Muscle of arm (tissue), 14 donors: ENCODE measurements around the gene RHOG. TPM values are rescaled to one million over a fixed set of nuclear protein-coding genes. Genes with fewer than 3 reads are reported as not detected.

Experiments
- DNase-seq: peaks from one replicate; pipeline ENCODE4 v3.0.0-alpha.2; 2013
- long read RNA-seq, 11 donors: transcript quantifications; one replicate each; lab custom pipeline, GENCODE V29; 2026
- polyA plus RNA-seq, 12 donors: library from polyadenylated mRNA; unstranded; fragments of 120-200 nt; gene quantifications; one replicate each; pipeline ENCODE4 v1.2.1, GENCODE V29; 2013; ENCODE audit not compliant: insufficient read length in 12 of 12

Gene RHOG
- 10 to 100 TPM in 11 of 12 donors, not detected in 1; 17.9 to 40.1 (median 25.4) TPM for polyA plus RNA-seq
- long read RNA-seq, donor 1, transcript RHOG-201 (2 exons, 1,319 nt), result major isoform, 21 of 22 reads
- long read RNA-seq, donor 1, partial matches to known transcripts, result 0 of 22 reads
- long read RNA-seq, donor 1, other reads (novel, unspliced or antisense), result 0 of 22 reads
- long read RNA-seq, donor 2, transcript RHOG-201 (2 exons, 1,319 nt), result major isoform, 12 of 12 reads
- long read RNA-seq, donor 2, partial matches to known transcripts, result 0 of 12 reads
- long read RNA-seq, donor 2, other reads (novel, unspliced or antisense), result 0 of 12 reads
- long read RNA-seq, donor 3, transcript RHOG-201 (2 exons, 1,319 nt), result major isoform, 5 of 5 reads
- long read RNA-seq, donor 3, partial matches to known transcripts, result 0 of 5 reads
- long read RNA-seq, donor 3, other reads (novel, unspliced or antisense), result 0 of 5 reads
- long read RNA-seq, donor 4, transcript RHOG-201 (2 exons, 1,319 nt), result major isoform, 5 of 5 reads
- long read RNA-seq, donor 4, partial matches to known transcripts, result 0 of 5 reads
- long read RNA-seq, donor 4, other reads (novel, unspliced or antisense), result 0 of 5 reads
- long read RNA-seq, donor 5, result 0 reads
- long read RNA-seq, donor 6, transcript RHOG-201 (2 exons, 1,319 nt), result major isoform, 10 of 10 reads
- long read RNA-seq, donor 6, partial matches to known transcripts, result 0 of 10 reads
- long read RNA-seq, donor 6, other reads (novel, unspliced or antisense), result 0 of 10 reads
- long read RNA-seq, donor 7, partial matches to known transcripts, result 0 of 2 reads
- long read RNA-seq, donor 7, other reads (novel, unspliced or antisense), result 0 of 2 reads
- long read RNA-seq, donor 8, transcript RHOG-201 (2 exons, 1,319 nt), result major isoform, 8 of 8 reads
- long read RNA-seq, donor 8, partial matches to known transcripts, result 0 of 8 reads
- long read RNA-seq, donor 8, other reads (novel, unspliced or antisense), result 0 of 8 reads
- long read RNA-seq, donor 9, transcript RHOG-201 (2 exons, 1,319 nt), result major isoform, 9 of 9 reads
- long read RNA-seq, donor 9, partial matches to known transcripts, result 0 of 9 reads
- long read RNA-seq, donor 9, other reads (novel, unspliced or antisense), result 0 of 9 reads
- long read RNA-seq, donor 10, transcript RHOG-201 (2 exons, 1,319 nt), result major isoform, 11 of 19 reads
- long read RNA-seq, donor 10, partial matches to known transcripts, result 8 of 19 reads
- long read RNA-seq, donor 10, other reads (novel, unspliced or antisense), result 0 of 19 reads
- long read RNA-seq, donor 11, transcript RHOG-201 (2 exons, 1,319 nt), result major isoform, 15 of 15 reads
- long read RNA-seq, donor 11, partial matches to known transcripts, result 0 of 15 reads
- long read RNA-seq, donor 11, other reads (novel, unspliced or antisense), result 0 of 15 reads

GRCh38 chr11:3840870-3841425, at the start of gene RHOG:
TSS of gene RHOG (minus strand) at chr11:3840959. CDS start at chr11:3828138, 12,821 bp downstream.
- peak; percentile 85 for DNase-seq

DNA sequence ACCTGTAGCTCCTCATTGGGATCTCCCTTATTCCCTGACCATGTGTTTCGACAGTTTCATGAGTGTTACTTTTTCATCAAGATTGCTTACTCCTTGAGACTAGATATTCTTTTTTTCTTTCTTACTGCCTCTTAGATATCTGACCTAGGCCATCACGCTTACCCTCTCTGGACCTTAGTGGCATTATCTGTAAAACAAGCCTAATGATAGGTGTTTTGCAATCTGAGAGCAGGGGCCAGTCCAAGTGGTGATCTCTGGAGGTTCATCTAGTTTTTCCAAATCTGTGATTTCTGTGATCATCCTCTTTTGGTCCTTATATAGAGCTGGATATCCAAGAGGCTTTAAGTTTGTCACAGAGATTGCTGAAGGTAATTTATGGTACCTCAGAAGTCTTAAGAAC, 49.3 kb upstream of the RHOG start:
- DNase-seq, result no peak

DNA sequence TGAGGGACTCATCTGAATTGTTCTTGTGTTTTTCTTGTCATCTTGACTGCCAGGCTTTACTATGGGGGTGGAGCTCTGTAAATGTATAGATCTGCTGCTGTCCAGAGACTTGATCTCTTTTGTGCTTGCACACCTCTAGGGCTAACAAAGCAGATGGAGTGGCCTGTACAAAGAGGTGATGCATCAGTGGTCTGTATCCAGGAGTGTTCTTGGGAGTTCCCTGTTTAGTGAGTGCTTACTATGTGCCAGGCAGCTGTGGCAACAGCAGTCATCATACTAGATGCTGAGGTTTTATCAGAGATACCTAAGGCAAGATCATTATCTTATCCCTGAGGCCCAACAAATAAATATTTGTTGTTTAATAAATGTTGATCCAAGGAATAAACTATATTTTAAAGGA, 48.1 kb upstream of the RHOG start:
- DNase-seq, result no peak

GRCh38 chr11:3886985-3887384, 46.2 kb upstream of the RHOG start:
- no peak for DNase-seq

DNA sequence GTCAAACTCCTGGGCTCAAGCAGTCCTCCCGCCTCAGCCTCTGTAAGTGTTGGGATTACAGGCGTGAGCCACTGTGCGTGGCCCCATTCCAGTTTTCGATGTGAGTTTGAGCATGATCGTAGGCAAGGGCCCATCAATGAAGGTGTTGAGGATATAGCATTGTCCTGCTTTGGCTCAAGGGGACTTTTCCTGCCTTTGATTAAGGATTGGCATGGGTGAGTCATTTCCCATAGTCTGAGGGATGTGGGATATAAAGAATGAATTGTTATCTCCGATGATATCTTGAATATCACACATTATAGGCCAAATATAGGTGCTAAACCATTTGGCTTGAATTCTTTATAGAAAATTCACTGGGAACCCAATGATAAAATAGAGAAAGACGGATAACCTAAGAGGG, 45.1 kb upstream of the RHOG start:
- DNase-seq, result no peak

- DNase-seq, result no peak
Measured at GRCh38 chr11:3882655-3883054, 41.9 kb upstream of the RHOG start.

DNA sequence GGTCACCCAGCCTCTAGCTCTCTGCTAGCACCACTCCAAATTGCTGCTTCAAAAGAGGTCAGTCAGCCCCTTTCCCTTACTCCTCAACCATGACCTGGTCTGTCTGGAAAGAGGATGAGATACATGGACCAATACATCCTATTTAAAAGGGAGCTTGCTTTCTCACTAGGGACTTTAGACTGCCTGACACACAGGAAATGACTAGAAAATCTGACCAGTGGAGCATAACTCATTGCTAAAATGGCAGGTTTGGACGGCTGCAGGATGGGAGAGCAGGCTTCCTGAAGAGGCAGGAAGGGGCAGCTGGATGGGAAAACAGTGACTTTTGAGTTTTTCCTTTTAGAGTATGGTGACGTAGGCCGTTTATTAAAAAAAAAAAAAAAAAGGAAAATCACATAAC, 40.0 kb upstream of the RHOG start:
- DNase-seq, result no peak

- DNase-seq, result no peak
Measured at GRCh38 chr11:3879967-3880542, 39.3 kb upstream of the RHOG start.

DNA sequence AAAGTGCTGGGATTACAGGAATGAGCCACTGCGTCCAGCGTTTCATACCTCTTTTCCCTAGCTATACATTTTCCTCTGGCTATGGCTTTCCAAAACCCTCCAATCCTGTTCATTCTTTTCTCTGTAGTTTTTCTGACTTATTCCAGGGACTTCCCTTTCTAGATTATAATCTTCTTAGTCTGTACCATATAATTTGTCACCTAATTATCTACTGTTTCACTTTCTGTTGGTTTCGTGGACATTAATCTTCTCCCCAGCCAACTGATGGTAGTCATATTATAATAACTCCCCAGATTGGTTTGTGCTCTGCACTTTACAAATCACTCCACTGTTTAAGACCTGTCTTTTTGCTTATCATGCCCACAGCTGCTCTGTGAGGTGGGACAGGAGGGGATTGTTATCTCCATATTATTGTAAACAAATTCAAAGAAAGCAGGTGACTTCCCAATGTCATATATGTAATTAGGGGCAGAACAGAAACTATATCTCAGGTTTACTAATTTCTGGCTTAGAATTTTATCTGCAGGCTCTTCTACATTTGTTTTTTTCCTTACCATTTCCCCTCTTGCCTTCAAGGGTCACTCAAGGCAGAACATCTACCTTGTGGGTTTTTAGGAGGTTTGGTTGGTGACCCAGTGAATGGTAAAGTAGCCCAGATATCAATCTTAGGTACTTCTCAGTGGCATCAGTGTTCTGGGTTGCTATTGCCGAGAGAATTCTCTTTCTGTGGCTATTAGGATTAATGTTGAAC, 38.6 kb upstream of the RHOG start:
- no peak for DNase-seq

DNA sequence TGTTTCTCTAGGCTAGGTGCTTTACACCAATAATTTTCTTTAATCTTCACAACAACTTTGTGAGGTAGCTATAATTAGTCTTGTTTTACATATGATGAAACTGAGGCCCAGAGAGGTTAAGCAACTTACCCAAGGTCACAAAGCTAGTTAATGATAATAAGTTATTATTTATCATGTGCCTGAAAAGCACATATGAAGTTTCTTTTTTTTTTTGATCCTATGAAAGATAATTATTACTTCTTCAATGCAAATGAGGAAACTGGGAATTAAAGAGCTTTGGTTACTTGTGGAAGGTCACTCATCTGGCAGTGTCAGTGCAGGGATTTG, 37.5 kb upstream of the RHOG start:
- no peak for DNase-seq

DNA sequence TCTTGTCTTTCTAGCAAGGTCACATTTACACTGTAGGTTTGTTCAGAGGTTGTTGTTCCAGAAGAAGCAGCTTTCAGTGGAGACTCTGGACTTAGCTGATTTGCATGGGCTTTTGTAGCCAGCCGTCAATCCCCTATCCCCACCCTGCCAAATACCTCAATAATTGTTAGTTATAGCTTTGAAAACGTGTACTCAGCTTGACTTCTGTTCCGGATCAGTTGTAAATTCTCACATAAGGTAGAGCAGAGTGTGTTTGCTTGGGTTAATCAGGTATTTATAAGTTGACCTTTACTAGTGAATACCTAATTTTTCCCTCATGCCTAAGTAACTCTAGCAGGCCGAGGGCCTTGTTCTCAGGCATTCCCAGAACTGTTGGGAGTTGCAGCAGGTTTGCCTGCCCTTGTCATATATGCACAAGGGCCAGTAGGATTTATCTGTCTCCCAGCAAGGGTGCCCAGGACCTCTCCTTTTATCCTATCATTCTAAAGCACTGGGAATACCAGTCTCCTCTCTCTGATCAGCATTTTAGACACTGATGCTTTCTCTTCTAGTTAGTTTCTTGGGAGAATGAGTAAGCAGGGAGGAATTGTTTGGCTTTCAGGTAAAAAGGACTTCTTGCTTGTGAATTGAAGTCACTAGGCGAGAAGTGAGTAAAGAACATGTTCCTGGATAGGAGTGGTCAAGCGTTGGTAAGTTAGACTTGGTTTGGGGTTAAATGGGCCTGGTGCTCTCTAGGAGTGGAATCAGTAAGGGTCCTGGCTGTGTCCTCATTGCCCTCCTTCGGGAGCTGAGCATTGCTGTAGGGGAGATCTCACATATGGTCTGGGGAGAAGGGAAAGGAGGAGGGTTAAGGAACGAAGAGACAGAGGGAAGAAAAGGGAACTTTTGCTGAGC, 36.9 kb upstream of the RHOG start:
- DNase-seq, result no peak

GRCh38 chr11:3876613-3877012, 35.9 kb upstream of the RHOG start:
- DNase-seq, result no peak

- DNase-seq, result no peak
Measured at GRCh38 chr11:3873712-3874349, 33.1 kb upstream of the RHOG start.

DNA sequence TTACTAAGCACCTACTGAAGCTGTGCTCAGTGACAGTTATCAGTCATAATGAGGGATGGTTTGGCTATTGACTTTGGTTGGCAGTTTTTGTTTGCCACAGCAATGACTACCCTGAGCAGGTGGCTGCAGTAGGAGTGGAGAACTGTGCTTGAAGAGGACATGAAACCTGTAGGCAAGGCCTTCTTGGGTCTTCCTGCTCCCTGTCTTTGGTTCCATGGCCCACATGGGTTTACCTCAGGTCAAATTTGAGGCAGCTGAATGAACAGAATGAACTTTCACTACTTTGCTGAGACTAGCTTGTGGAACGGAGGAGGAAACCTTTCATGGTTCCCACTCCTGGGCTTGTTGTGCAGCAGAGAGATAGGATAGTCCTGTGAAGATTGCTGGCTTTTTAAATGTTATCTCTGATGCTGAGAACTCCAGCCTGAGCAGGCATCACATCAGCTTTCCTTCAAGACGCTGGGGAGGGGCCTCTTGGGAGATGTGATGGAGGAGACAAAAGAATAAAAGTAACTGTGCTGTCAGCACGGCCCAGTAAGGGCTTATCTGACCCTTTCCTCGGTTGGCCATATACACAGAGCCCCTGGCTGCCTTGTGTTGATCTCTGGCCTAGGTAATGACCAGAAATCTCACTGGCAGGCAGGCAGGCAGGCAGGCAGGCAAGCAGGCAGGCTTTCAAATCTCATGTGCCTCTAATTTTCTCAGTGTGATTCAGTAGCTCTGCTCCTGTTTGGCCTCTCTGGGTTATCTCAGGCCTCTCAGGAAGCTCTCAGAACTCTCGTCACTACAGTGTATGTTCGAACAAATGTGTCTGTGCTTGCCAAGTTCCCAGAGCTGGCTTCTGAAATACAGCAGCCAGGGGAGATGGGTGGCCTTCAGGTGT, 26.7 kb upstream of the RHOG start:
- DNase-seq, result no peak

DNA sequence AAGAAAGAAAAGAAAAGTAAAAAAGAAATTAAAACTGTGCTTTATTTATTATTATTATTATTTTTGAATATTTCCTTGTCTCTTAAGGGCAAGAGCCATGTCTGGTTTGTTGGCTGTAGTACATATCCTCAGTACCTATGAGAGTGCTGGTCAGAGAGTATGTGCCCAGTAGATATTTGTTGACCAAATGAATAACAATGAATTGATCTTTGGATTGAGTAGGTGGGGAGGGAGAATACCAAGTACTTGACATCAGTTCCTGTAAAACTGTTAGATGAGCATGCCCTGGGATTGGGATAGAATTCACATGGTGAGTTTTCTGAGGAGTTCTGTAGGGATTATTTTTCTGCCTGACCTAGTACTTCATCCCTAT, 26.1 kb upstream of the RHOG start:
- no peak for DNase-seq

DNA sequence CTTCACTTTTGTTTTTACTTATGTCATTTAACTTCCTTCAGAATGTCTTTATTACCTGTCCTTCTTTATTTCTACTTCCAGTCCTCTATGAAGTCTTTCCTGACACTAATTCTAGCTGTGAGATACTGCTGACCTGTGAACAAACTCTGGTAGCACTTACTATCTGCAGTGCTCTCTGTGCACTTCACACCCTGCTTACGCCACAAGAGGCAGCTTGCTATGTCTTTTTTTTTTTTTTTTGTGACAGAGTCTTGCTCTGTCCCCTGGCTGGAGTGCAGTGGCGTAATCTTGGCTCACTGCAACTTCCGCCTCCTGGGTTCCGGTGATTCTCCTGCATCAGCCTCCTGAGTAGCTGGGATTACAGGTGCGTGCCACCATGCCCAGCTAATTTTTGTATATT, 25.4 kb upstream of the RHOG start:
- no peak for DNase-seq

DNA sequence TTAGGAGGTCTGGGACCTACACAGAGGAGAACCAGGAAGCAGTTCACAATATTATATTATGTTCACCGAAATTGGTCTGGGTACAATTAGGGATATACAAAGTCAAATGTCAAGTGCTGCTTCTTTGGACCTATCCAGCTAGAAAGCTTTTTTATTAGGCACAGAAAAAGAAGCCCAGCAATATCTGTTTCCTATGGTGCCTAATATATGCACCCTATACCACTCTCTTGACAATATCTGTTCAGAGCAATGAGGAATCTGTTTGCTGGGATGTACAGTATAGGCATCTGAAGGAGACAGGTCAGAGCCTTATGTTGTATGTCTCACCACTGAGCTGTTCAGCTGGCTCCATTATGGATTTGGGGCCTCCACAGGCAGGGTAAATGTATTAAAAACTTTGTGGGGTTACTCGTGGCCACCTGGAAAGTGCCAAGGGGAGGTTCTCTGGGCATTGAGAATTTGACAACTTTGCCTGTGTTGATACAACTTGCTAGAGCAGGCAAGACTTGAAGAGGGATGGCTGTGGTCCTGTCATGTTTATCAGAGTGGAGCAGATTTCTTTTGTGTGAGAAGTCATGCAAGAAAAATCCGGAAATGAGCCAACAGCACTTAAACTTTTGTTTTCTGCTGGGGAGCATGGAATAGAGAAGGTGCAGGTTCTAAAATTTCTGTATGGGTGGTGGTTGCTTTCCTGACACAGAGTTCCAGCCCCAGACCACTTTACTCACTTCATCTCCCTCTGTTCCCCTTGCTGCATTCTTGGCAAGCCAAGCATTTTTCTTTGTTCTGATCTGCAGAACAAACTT, 24.8 kb upstream of the RHOG start:
- no peak for DNase-seq
